AG04450 (cell line): ENCODE data around the gene SLC34A1. TPM values are rescaled to one million over a fixed set of nuclear protein-coding genes. Genes with fewer than 3 reads are reported as not detected.

ENCODE experiments used
- CTCF ChIA-PET: fragments of 300-600, 350-600 bp; formaldehyde crosslinking; extraction: SDS; loops from one replicate; lab custom pipeline; 2022; ENCODE audit warnings: antibody characterized with exemption, inconsistent platforms; lab: Charles Lee
- POLR2A ChIA-PET: fragments of 350-600 bp; formaldehyde crosslinking; extraction: SDS; loops from one replicate; lab custom pipeline; 2021; ENCODE audit warnings: antibody characterized with exemption, inconsistent platforms; lab: Yijun Ruan, JAX
- DNase-seq: peaks from one replicate; pipeline ENCODE4 v3.0.0-alpha.2; 2011; ENCODE audit warnings: low read depth, low spot score
- H3K27ac ChIP-seq: one replicate; pipeline ENCODE4 v1.5.1; 2012; ENCODE audit warnings: low read depth, low read length, control low read depth
- H3K27me3 ChIP-seq: one replicate; pipeline ENCODE4 v1.6.0; 2012; ENCODE audit warnings: low read length; ENCODE audit not compliant: control insufficient read depth, insufficient read depth
- H3K4me3 ChIP-seq: 2 replicates; pipeline ENCODE4 v1.5.1; 2011; ENCODE audit warnings: mild to moderate bottlenecking, low read depth, low read length, control low read depth
- H3K9me3 ChIP-seq: 2 replicates; pipeline ENCODE4 v1.5.1; 2012; ENCODE audit warnings: low read length; ENCODE audit not compliant: control insufficient read depth, insufficient read depth
- CTCF ChIP-seq: IDR thresholded peaks from 2 replicates; pipeline ENCODE4 v1.5.1; 2011; ENCODE audit warnings: low read depth, low read length, control low read depth, inconsistent platforms
- polyA plus RNA-seq: library from polyadenylated mRNA; depleted of rRNA; stranded (reverse); fragments of >200 nt; gene quantifications from 2 replicates; pipeline ENCODE4 v1.2.3, GENCODE V29; 2011

Gene SLC34A1
- polyA plus RNA-seq, 1 experiment: not detected

- CTCF ChIA-PET: interaction anchor here (1.0 to 5.9 kb wide), 4 partner anchors 10 to 23 kb away, joined by 3 to 57 read pairs (median 8); no protein-coding TSS in a partner anchor
Measured at GRCh38 chr5:177380805-177381126, 3.5 kb upstream of the SLC34A1 start.

GRCh38 chr5:177382423-177383029 lies 1.7 kb upstream of the SLC34A1 start:
- Histone ChIP-seq H3K4me3 (no peak overlapping the region), H3K27ac (no peak overlapping the region), H3K9me3 (no peaks in the 10 kb centered on the region), H3K27me3 (peaks cover 32% of the 10 kb centered on the region)
- no peak for DNase-seq
- TF ChIP-seq CTCF: peak; percentile 44
- ChIA-PET POLR2A (no interaction called here), CTCF (interaction anchor here (0.6 to 1.4 kb wide), 5 partner anchors 12 to 73 kb away, joined by 3 to 6 read pairs (median 5); no protein-coding TSS in a partner anchor)

More at GRCh38 chr5:177380805-177381126, 3.5 kb upstream of the SLC34A1 start:
- TF ChIP-seq CTCF: no peak
- no peak for DNase-seq
- Histone ChIP-seq H3K27me3 (peaks cover 23% of the 10 kb centered on the region), H3K27ac (no peak overlapping the region), H3K9me3 (no peaks in the 10 kb centered on the region), H3K4me3 (no peak overlapping the region)
- POLR2A ChIA-PET: interaction anchor here (1.0 kb wide), 1 partner anchor 29 kb away, joined by 3 read pairs; the partner anchor contains the start of gene LMAN2

GRCh38 chr5:177383181-177383580 lies 1.1 kb upstream of the SLC34A1 start:
- no peak for TF ChIP-seq CTCF
- ChIA-PET CTCF (interaction anchor here (1.2 to 1.4 kb wide), 3 partner anchors 12 to 65 kb away, joined by 5 to 6 read pairs (median 6); no protein-coding TSS in a partner anchor), POLR2A (no interaction called here)
- no peak for DNase-seq
- Histone ChIP-seq H3K9me3 (no peaks in the 10 kb centered on the region), H3K27me3 (peaks cover 32% of the 10 kb centered on the region), H3K27ac (no peak overlapping the region), H3K4me3 (no peak overlapping the region)

- Histone ChIP-seq H3K4me3 (no peak overlapping the region), H3K27ac (no peak overlapping the region), H3K27me3 (peaks cover 32% of the 10 kb centered on the region), H3K9me3 (no peaks in the 10 kb centered on the region)
- DNase-seq: no peak
- POLR2A ChIA-PET: no interaction called here
- TF ChIP-seq CTCF: no peak
- CTCF ChIA-PET: no interaction called here
Measured at GRCh38 chr5:177385720-177386119, 1.5 kb downstream of the SLC34A1 start.

- CTCF ChIA-PET: interaction anchor here (0.9 kb wide), 1 partner anchor 17 kb away, joined by 4 read pairs; no protein-coding TSS in a partner anchor
- H3K9me3 ChIP-seq: no peaks in the 10 kb centered on the region
- TF ChIP-seq CTCF: no peak
- DNase-seq: no peak
- peaks cover 32% of the 10 kb centered on the region for H3K27me3 ChIP-seq
- H3K4me3 ChIP-seq: no peak overlapping the region
- no peak overlapping the region for H3K27ac ChIP-seq
- POLR2A ChIA-PET: no interaction called here
Measured at GRCh38 chr5:177386542-177386941, 2.3 kb downstream of the SLC34A1 start.
